Psoas muscle (tissue), 8 donors: ENCODE measurements around the gene SIGLEC8. TPM values are rescaled to one million over a fixed set of nuclear protein-coding genes. Genes with fewer than 3 reads are reported as not detected.

Experiments used
- ATAC-seq, 4 donors: fragments of 200-7000 bp; cut with Tn5 transposase; one replicate each; pipeline ENCODE4 v1.9.1; 2020; ENCODE audit warnings: moderate library complexity in 3 of 4, mild to moderate bottlenecking in 2 of 4
- DNase-seq, 2 donors: peaks; one replicate each; pipeline ENCODE4 v3.0.0-alpha.2; 2020
- H3K27ac ChIP-seq: fragments of 200-600 bp; one replicate; pipeline ENCODE4 v1.8.0; 2022
- H3K27me3 ChIP-seq, 3 donors: fragments of 200-600 bp in 1 of 3; one replicate each; pipeline versions ENCODE4 v1.6.1 to v1.8.0; 2013 to 2022; ENCODE audit warnings: low read length in 2 of 3, mild to moderate bottlenecking in 2 of 3, moderate library complexity in 1 of 3; ENCODE audit not compliant: insufficient read depth in 3 of 3
- H3K36me3 ChIP-seq, 2 donors: fragments of 200-600 bp in 1 of 2; one replicate each; pipeline versions ENCODE4 v1.6.1 to v1.8.0; 2013 to 2022; ENCODE audit warnings: low read depth in 1 of 2, mild to moderate bottlenecking in 1 of 2, moderate library complexity in 1 of 2; ENCODE audit not compliant: insufficient read depth in 1 of 2
- H3K4me1 ChIP-seq: fragments of 200-600 bp; one replicate; pipeline ENCODE4 v1.8.0; 2022
- H3K4me3 ChIP-seq: fragments of 200-600 bp; one replicate; pipeline ENCODE4 v1.8.0; 2022; ENCODE audit warnings: mild to moderate bottlenecking
- H3K9me3 ChIP-seq: fragments of 200-600 bp; one replicate; pipeline ENCODE4 v1.8.0; 2022
- WGBS, 3 donors: extraction: QIAGEN DNeasy Blood & Tissue Kit; methylation state at CpG; one replicate each; pipeline versions ENCODE4 v1.1.6 to v1.1.7; 2013; 5-methylcytosine and 5-hydroxymethylcytosine counted together
- intact Hi-C, 2 donors: fragments of 100-400 bp; cut with DNase I; formaldehyde crosslinking; loops; one replicate each; pipeline versions ENCODE4 v1.11.0 to v1.14.2; 2022
- polyA plus RNA-seq, 3 donors: library from polyadenylated mRNA; stranded (reverse); fragments of 200-250 nt; gene quantifications; one replicate each; pipeline ENCODE4 v1.2.3, GENCODE V29; 2013
- total RNA-seq, 4 donors: library from RNA; stranded (reverse); fragmentation: NEBNext Ultra II Directional in 2 of 4; extraction: Animal tissue kit (Norgen Biotek cat#: 25700) in 2 of 4; gene quantifications; one replicate each; pipeline versions ENCODE4 v1.2.1 to v1.2.4, GENCODE V29; 2021 to 2023
- TF ChIP-seq, protein P1 (sequence below): fragments of 200-600 bp; IDR thresholded peaks from one replicate; pipeline ENCODE4 v1.8.0; 2022; ENCODE audit warnings: antibody characterized with exemption
- donor health status: healthy with polysubstance abuse.
- donor health status: DM: no; HTN: no; CAD: no; lungs with moderate emphysema.
- donor health status: Bipolar disorder and iron deficiency.
- donor health status: healthy.
- donor health status: DM: yes; HTN: yes; CAD: no.
- donor health status: DM: no; HTN: no; CAD: no.
- donor health status: DM: no; HTN: no; CAD: no.
- donor health status: DM: yes; HTN: yes; CAD: no.

SIGLEC8 gene
- total and polyA plus RNA-seq, 7 donors = 0.03 to 0.14 (median 0.11) TPM; not detected in 3

DNA sequence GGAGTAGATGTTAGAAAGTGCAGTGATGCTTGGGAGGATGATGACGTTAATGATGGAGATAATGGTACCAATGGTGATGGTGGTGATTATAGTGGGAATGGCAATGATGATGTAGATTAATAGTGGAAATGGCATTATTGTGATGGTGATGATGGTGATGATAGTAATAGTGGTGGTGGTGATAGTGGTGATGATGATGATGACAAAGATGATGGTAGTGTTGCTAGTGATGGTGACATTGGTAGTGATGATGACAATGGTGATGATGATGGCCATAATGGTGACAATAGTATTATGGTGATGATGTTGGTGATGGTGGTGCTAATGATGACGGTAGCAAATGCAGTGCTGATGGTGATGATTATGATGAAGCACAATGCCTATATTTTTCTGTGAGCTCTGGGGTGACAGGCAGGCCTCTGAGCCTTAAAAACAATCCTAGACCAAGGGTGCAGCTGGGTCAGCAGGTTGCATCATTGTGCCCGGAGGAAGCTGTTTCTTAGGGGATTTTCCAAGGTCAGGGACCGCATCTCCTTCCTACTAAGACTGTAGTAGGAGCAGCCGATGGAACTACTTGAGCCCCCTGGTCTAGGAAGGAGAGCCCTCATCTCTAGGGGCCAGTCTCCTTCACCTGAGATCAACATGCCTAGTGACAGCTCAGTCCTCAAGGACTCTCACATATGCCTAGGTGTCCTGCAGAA, 27.9 kb upstream of the SIGLEC8 start:
- intact Hi-C loops = no loop called here
- H3K4me3 ChIP-seq = no peak overlapping the region
- no peak overlapping the region for H3K27ac ChIP-seq
- ATAC-seq = no peak
- no peaks in the 10 kb centered on the region for H3K4me1 ChIP-seq
- H3K27me3 ChIP-seq = peaks cover 0 to 4% (median 3%) of the 10 kb centered on the region in 3 donors
- WGBS, 3 donors = 73 to 81% (median 80%) methylated on average over 5 of the region's 5 CpGs
- DNase-seq = no peak
- H3K9me3 ChIP-seq = no peaks in the 10 kb centered on the region
- H3K36me3 ChIP-seq = no peaks in the 10 kb centered on the region
- TF ChIP-seq, protein P1, sequence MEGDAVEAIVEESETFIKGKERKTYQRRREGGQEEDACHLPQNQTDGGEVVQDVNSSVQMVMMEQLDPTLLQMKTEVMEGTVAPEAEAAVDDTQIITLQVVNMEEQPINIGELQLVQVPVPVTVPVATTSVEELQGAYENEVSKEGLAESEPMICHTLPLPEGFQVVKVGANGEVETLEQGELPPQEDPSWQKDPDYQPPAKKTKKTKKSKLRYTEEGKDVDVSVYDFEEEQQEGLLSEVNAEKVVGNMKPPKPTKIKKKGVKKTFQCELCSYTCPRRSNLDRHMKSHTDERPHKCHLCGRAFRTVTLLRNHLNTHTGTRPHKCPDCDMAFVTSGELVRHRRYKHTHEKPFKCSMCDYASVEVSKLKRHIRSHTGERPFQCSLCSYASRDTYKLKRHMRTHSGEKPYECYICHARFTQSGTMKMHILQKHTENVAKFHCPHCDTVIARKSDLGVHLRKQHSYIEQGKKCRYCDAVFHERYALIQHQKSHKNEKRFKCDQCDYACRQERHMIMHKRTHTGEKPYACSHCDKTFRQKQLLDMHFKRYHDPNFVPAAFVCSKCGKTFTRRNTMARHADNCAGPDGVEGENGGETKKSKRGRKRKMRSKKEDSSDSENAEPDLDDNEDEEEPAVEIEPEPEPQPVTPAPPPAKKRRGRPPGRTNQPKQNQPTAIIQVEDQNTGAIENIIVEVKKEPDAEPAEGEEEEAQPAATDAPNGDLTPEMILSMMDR = no peak

DNA sequence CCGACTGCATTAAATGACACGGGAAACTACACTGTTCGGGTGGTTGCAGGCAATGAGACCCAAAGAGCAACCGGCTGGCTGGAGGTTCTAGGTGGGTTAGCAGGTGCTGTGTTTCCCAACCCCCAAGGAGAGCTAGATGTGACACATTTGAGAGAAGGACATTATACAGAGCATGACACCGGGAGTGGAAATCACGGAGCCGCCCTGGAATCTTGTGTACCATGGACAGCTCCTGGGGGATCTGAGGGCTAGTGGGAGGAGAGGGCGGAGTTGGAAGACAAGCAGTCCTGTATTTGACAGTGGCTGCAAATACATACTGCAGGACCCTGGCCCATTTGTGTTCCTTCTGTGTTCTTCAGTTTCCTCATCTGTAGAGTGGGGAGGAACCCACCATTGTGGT, 22.3 kb upstream of the SIGLEC8 start:
- H3K27ac ChIP-seq = no peak overlapping the region
- intact Hi-C loops = no loop called here
- no peak overlapping the region for H3K4me3 ChIP-seq
- TF ChIP-seq, protein P1 = no peak
- 30 to 37% (median 37%) methylated on average over 8 of the region's 8 CpGs for WGBS, 3 donors
- DNase-seq = no peak
- no peaks in the 10 kb centered on the region for H3K9me3 ChIP-seq
- no peaks in the 10 kb centered on the region for H3K4me1 ChIP-seq
- ATAC-seq = no peak
- H3K27me3 ChIP-seq = peaks cover 0 to 7% (median 3%) of the 10 kb centered on the region in 3 donors
- H3K36me3 ChIP-seq = no peaks in the 10 kb centered on the region

DNA sequence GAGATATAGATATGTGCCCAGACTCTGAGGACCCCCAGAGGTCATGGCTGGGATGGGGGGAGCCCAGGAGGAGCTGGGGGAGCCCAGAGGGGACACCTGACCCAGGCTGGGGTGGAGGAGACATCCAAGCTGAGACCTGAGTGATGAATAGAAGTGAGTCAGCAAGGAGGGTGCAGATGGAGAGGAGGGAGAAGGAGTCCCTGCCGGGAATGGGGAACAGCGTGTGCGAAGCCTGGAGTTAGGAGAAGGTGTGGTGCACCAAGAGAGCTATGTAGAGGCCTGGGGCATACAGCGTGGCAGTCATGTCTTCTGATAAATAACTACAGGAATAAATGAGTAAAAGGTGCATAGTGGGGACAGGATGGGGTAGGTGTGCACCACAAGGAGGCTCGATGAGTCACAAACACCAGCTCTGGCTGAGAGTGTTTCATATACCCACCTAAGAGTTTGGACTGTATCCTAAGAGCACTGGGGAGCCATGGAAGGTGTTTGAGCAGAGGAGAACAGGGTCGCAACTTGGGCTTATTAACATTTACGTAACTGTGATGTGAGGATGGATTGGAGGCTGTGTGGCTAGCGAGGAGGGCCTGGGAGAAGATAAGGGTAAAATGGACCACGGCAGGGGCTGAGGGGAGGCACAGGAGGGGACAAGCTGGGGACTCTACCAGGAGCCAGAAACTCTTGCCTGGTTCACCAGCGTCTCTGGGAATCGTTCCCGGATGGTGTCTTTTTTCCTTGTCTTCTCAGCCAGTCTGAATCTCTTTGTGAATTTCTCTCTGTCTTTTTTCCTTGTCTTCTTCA, 21.5 kb upstream of the SIGLEC8 start:
- Histone ChIP-seq H3K36me3 (no peaks in the 10 kb centered on the region), H3K27me3 (peaks cover 0 to 7% (median 3%) of the 10 kb centered on the region in 3 donors), H3K27ac (no peak overlapping the region), H3K9me3 (no peaks in the 10 kb centered on the region), H3K4me1 (no peaks in the 10 kb centered on the region), H3K4me3 (no peak overlapping the region)
- TF ChIP-seq, protein P1 = no peak
- no peak for ATAC-seq
- no peak for DNase-seq
- intact Hi-C loops = loop anchor here in 1 of 2 donors (10.0 kb wide), 1 partner anchor 175 kb away; no protein-coding TSS in a partner anchor
- WGBS, 3 donors = 79 to 81% (median 80%) methylated on average over 12 of the region's 12 CpGs

DNA sequence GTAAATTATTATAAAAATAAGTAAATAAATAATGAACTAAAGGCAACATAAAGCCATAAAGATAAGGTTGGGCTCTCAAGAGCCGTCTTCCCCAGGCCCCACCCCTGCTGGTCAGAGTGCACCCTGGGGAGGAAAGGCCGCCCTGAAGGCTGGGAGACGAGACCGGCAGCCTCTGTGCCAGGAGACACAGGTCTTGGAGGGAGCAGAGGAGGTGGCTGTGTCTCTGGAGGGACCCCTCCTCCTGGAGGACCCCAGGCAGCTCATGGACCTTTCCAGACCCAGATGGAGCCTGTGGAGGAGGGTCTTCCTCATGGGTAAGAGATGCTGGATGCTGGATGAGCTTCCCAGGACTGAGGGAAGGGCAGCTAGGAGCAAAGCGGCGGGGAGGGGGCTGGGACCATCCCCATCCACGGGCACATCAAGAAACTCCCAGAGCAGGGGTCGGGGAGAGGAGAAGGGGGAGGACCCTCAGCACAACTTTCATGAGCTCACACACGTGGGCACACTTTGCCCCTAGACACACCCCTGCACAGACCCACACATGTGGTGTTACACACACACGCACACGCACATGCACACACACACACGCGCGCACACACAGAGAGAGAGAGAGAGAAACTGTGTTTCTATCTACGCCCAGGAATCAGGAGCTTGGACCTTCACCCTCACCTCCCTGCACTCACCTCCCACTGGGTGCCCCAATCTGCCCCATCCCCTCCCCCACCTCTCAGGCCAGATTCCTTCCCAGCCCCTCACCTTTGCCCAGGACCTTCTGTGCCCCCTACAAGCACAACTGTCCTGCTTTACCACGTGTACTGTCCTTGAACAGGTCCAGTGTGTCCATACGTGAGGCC, 20.4 kb upstream of the SIGLEC8 start, which contains the start of gene CEACAM18:
CEACAM18 (plus strand) TSS at position 159 of the 854 bp plus-strand sequence.
- DNase-seq (no peak), ATAC-seq (no peak)
- TF ChIP-seq, protein P1 = no peak
- WGBS, 3 donors = 58 to 60% (median 60%) methylated on average over 16 to 17 of the region's 17 CpGs
- H3K36me3 ChIP-seq = no peaks in the 10 kb centered on the region
- no peaks in the 10 kb centered on the region for H3K9me3 ChIP-seq
- peaks cover 0 to 6% (median 0%) of the 10 kb centered on the region in 3 donors for H3K27me3 ChIP-seq
- no peaks in the 10 kb centered on the region for H3K4me1 ChIP-seq
- no peak within 1 kb of the TSS for H3K27ac ChIP-seq
- no peak within 1 kb of the TSS for H3K4me3 ChIP-seq
- intact Hi-C loops = loop anchor here in 1 of 2 donors (10.0 kb wide), 1 partner anchor 176 kb away; no protein-coding TSS in a partner anchor
